Activated CD4-positive, alpha-beta memory T cell treated with anti-CD3 and anti-CD28 coated beads, Interleukin-2, amount 10 ng/mL, durations not matched to agents 7 days and 5 days (primary cell): ENCODE measurements around the gene CYP1B1. TPM values are rescaled to one million over a fixed set of nuclear protein-coding genes. Genes with fewer than 3 reads are reported as not detected.
"Not testable (repeated sequence)": the region's sequence is repeated elsewhere in the genome, so short reads cannot be mapped to it uniquely, and the experiment has no call there.

Experiments
- CTCF ChIA-PET: fragments of 350-600 bp; sonication (Branson Sonifier 250); formaldehyde crosslinking; loops from one replicate; lab custom pipeline; 2021; ENCODE audit warnings: antibody characterized with exemption, inconsistent platforms; lab: Charles Lee
- POLR2A ChIA-PET: fragments of 350-600 bp; sonication (Branson Sonifier 250); formaldehyde crosslinking; loops from one replicate; lab custom pipeline; 2021; ENCODE audit warnings: antibody characterized with exemption; lab: Charles Lee
- DNase-seq: peaks from one replicate; pipeline ENCODE4 v3.0.0-alpha.2; 2020
- H3K27ac Mint-ChIP-seq: one replicate; pipeline ENCODE4 v1.8.0; 2021; ENCODE audit warnings: mild to moderate bottlenecking, mixed read lengths
- H3K27me3 Mint-ChIP-seq: one replicate; pipeline ENCODE4 v1.8.0; 2021; ENCODE audit warnings: mixed read lengths
- H3K36me3 Mint-ChIP-seq: one replicate; pipeline ENCODE4 v1.8.0; 2021; ENCODE audit warnings: low read depth, mixed read lengths
- H3K4me1 Mint-ChIP-seq: one replicate; pipeline ENCODE4 v1.8.0; 2021; ENCODE audit warnings: mixed read lengths
- H3K4me3 Mint-ChIP-seq: one replicate; pipeline ENCODE4 v1.8.0; 2021; ENCODE audit warnings: mild to moderate bottlenecking, mixed read lengths
- H3K9me3 Mint-ChIP-seq: one replicate; pipeline ENCODE4 v1.8.0; 2021; ENCODE audit warnings: mixed read lengths
- total RNA-seq, 2 experiments: library from RNA; stranded (reverse); gene quantifications; one replicate each; pipeline ENCODE4 v1.2.3, GENCODE V29; 2021

The CYP1B1 gene
- total RNA-seq, result 10 to 100 TPM; 17.1 to 19.4 TPM

- POLR2A ChIA-PET, result interaction anchor here (0.6 to 2.1 kb wide), 10 partner anchors 20 to 879 kb away, joined by 3 to 14 read pairs (median 8); partner anchors contain the start of genes CEBPZOS and SRSF7
- DNase-seq, result no peak
- Mint-ChIP-seq H3K36me3 (peaks cover 22% of the 10 kb centered on the region), H3K9me3 (peaks cover 2% of the 10 kb centered on the region), H3K27me3 (peaks cover 54% of the 10 kb centered on the region), H3K27ac (peak within 1 kb of the TSS; percentile 79), H3K4me1 (peaks cover 48% of the 10 kb centered on the region), H3K4me3 (peak within 1 kb of the TSS; percentile 72)
- CTCF ChIA-PET, result interaction anchor here (0.5 to 2.3 kb wide), 17 partner anchors 10 to 432 kb away, joined by 3 to 17 read pairs (median 5); no protein-coding TSS in a partner anchor
Observed at GRCh38 chr2:38075507-38076151, at the start of gene CYP1B1. CYP1B1 (minus strand) TSS chr2:38076151; CDS start chr2:38075388, 763 bp downstream.

- H3K4me1 Mint-ChIP-seq, result no peaks in the 10 kb centered on the region
- no peak for DNase-seq
- CTCF ChIA-PET, result no interaction called here
Observed at GRCh38 chr2:38125007-38125406, 49.1 kb upstream of the CYP1B1 start.

DNA sequence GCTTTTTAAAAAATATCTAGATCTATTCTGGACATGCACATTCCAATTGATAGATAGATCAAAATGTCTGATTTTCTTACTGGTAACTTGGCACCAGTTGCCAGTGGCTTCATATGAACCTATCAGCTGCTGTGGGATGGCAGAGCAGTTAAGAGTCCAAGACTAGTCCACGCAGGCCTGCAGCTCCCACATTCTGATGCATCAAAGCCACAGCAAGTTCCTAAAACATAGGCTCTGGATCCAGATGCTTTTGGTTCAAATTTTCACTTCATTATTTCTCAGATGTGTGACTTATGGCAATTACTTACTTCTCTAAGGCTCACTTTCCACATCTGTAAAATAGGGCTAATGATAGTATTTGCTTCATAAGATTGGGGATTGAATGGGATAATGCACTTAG is 48.0 kb upstream of the CYP1B1 start:
- Mint-ChIP-seq H3K4me1 (no peaks in the 10 kb centered on the region), H3K36me3 (peaks cover 7% of the 10 kb centered on the region), H3K4me3 (no peak overlapping the region), H3K27me3 (peaks cover 10% of the 10 kb centered on the region), H3K9me3 (peaks cover 17% of the 10 kb centered on the region), H3K27ac (no peak overlapping the region)
- no peak for DNase-seq
- ChIA-PET POLR2A (no interaction called here), CTCF (no interaction called here)

More at GRCh38 chr2:38125007-38125406, 49.1 kb upstream of the CYP1B1 start:
- H3K36me3 Mint-ChIP-seq, result peaks cover 7% of the 10 kb centered on the region
- H3K9me3 Mint-ChIP-seq, result peaks cover 17% of the 10 kb centered on the region
- POLR2A ChIA-PET, result no interaction called here
- H3K27ac Mint-ChIP-seq, result no peak overlapping the region
- H3K27me3 Mint-ChIP-seq, result peaks cover 10% of the 10 kb centered on the region
- no peak overlapping the region for H3K4me3 Mint-ChIP-seq

GRCh38 chr2:38122344-38122743 is 46.4 kb upstream of the CYP1B1 start:
- Mint-ChIP-seq H3K36me3 (peaks cover 7% of the 10 kb centered on the region), H3K4me3 (no peak overlapping the region), H3K27me3 (peaks cover 10% of the 10 kb centered on the region), H3K4me1 (no peaks in the 10 kb centered on the region), H3K9me3 (peaks cover 14% of the 10 kb centered on the region), H3K27ac (no peak overlapping the region)
- ChIA-PET CTCF (interaction anchor here (0.9 to 1.4 kb wide), 3 partner anchors 46 to 152 kb away, joined by 3 to 4 read pairs (median 4); partner anchors contain the start of gene CYP1B1), POLR2A (interaction anchor here (1.1 kb wide), 1 partner anchor 167 kb away, joined by 3 read pairs; no protein-coding TSS in a partner anchor)
- no peak for DNase-seq

- no peak overlapping the region for H3K4me3 Mint-ChIP-seq
- no peak for DNase-seq
- H3K27me3 Mint-ChIP-seq, result peaks cover 10% of the 10 kb centered on the region
- peaks cover 1% of the 10 kb centered on the region for H3K36me3 Mint-ChIP-seq
- no peaks in the 10 kb centered on the region for H3K4me1 Mint-ChIP-seq
- H3K27ac Mint-ChIP-seq, result no peak overlapping the region
- H3K9me3 Mint-ChIP-seq, result peaks cover 7% of the 10 kb centered on the region
- ChIA-PET CTCF (interaction anchor here (1.4 kb wide), 2 partner anchors 45 to 153 kb away, joined by 4 read pairs; partner anchors contain the start of gene CYP1B1), POLR2A (no interaction called here)
Observed at GRCh38 chr2:38121481-38121880, 45.5 kb upstream of the CYP1B1 start.

GRCh38 chr2:38120829-38121228 is 44.9 kb upstream of the CYP1B1 start:
- no peaks in the 10 kb centered on the region for H3K36me3 Mint-ChIP-seq
- no peaks in the 10 kb centered on the region for H3K4me1 Mint-ChIP-seq
- no peak overlapping the region for H3K4me3 Mint-ChIP-seq
- H3K9me3 Mint-ChIP-seq, result peaks cover under 1% of the 10 kb centered on the region
- DNase-seq, result no peak
- no peak overlapping the region for H3K27ac Mint-ChIP-seq
- ChIA-PET CTCF (interaction anchor here (1.4 kb wide), 2 partner anchors 45 to 154 kb away, joined by 4 read pairs; partner anchors contain the start of gene CYP1B1), POLR2A (no interaction called here)
- peaks cover 10% of the 10 kb centered on the region for H3K27me3 Mint-ChIP-seq

GRCh38 chr2:38120264-38120592 is 44.3 kb upstream of the CYP1B1 start:
- no peak for DNase-seq
- Mint-ChIP-seq H3K4me1 (no peaks in the 10 kb centered on the region), H3K4me3 (no peak overlapping the region), H3K36me3 (no peaks in the 10 kb centered on the region), H3K27ac (no peak overlapping the region), H3K27me3 (peaks cover 10% of the 10 kb centered on the region), H3K9me3 (no peaks in the 10 kb centered on the region)
- CTCF ChIA-PET, result no interaction called here
- POLR2A ChIA-PET, result no interaction called here

- no peak overlapping the region for H3K27ac Mint-ChIP-seq
Observed at GRCh38 chr2:38116762-38117161, 40.8 kb upstream of the CYP1B1 start.

DNA sequence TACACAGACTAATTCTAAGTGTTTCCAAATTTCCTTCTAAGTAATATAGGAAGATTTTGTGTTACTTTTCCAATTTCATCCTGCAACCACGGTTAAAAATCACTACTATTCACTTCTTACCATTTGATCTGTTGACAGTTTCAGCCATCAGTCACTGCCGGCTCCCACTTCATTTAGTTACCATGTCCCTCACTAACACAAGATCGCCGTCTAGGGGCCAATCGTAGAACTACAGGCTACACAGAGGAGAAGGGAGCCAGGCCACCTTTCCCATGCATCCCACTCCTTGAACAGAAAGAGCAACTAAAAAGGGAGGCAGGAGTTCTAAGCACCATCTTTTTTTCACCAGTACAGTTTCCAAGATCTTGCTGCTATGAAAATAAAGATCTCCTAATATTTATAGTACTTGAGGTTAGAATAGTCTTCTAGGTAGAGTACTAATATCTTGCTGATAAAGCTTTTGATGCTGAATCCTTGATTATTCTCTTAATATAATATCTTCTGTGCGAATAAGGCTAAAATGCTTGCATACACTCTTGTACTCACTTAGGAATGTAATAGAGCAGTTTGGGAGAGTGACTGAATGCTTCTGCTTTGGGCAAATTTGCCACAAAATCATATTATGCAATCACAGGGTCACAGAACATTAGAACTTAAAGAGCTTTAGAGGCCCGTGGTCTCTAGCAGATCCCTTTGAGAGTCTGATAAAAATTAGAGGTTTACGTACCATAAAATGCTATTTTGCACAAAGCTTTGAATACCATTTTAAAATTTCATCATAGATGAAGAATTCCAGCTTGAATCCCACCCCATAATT is 39.5 kb upstream of the CYP1B1 start:
- CTCF ChIA-PET, result interaction anchor here (0.5 to 1.4 kb wide), 12 partner anchors 11 to 223 kb away, joined by 3 to 11 read pairs (median 3); partner anchors contain the start of gene CYP1B1
- Mint-ChIP-seq H3K4me1 (peaks cover 2% of the 10 kb centered on the region), H3K27me3 (peaks cover 30% of the 10 kb centered on the region), H3K36me3 (no peaks in the 10 kb centered on the region), H3K4me3 (no peak overlapping the region), H3K27ac (no peak overlapping the region), H3K9me3 (no peaks in the 10 kb centered on the region)
- POLR2A ChIA-PET, result no interaction called here
- peak; percentile 79 for DNase-seq

More at GRCh38 chr2:38116762-38117161, 40.8 kb upstream of the CYP1B1 start:
- ChIA-PET CTCF (interaction anchor here (0.7 kb wide), 1 partner anchor 14 kb away, joined by 3 read pairs; no protein-coding TSS in a partner anchor), POLR2A (no interaction called here)
- peaks cover 2% of the 10 kb centered on the region for H3K4me1 Mint-ChIP-seq
- H3K4me3 Mint-ChIP-seq, result no peak overlapping the region
- H3K9me3 Mint-ChIP-seq, result no peaks in the 10 kb centered on the region
- no peak for DNase-seq
- H3K36me3 Mint-ChIP-seq, result no peaks in the 10 kb centered on the region
- H3K27me3 Mint-ChIP-seq, result peaks cover 26% of the 10 kb centered on the region

GRCh38 chr2:38113981-38114708 is 38.2 kb upstream of the CYP1B1 start:
- no peak for DNase-seq
- no peak overlapping the region for H3K4me3 Mint-ChIP-seq
- peaks cover 26% of the 10 kb centered on the region for H3K27me3 Mint-ChIP-seq
- no peaks in the 10 kb centered on the region for H3K9me3 Mint-ChIP-seq
- peaks cover 2% of the 10 kb centered on the region for H3K4me1 Mint-ChIP-seq
- CTCF ChIA-PET, result interaction anchor here (0.8 to 2.0 kb wide), 3 partner anchors 37 to 936 kb away, joined by 3 to 14 read pairs (median 4); partner anchors contain the start of gene CYP1B1
- no peaks in the 10 kb centered on the region for H3K36me3 Mint-ChIP-seq
- POLR2A ChIA-PET, result interaction anchor here (1.2 to 2.0 kb wide), 2 partner anchors 18 to 38 kb away, joined by 3 to 6 read pairs; partner anchors contain the start of gene CYP1B1
- H3K27ac Mint-ChIP-seq, result no peak overlapping the region

DNA sequence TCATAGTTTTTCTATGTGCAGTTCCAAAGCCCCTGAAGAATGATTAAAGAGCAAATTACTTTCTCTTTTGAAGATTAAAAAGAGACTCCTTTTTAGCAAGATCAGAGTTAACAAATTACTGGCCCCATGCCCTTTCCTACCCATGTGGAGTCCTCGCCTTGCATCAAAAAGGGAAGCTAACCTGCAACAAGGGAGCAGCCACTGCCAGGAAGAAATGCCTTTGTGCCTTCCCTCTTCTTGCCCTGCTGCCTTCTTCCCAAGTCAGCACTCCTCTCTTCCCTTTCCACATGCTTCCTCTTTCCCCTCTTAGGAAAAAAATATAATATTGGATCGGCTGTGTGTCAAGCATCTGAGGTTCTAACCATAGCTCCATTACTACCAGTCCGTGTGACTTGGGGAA is 37.1 kb upstream of the CYP1B1 start:
- Mint-ChIP-seq H3K27me3 (peaks cover 29% of the 10 kb centered on the region), H3K27ac (no peak overlapping the region), H3K4me3 (no peak overlapping the region), H3K9me3 (no peaks in the 10 kb centered on the region), H3K36me3 (no peaks in the 10 kb centered on the region), H3K4me1 (peaks cover 6% of the 10 kb centered on the region)
- ChIA-PET POLR2A (interaction anchor here (1.2 to 2.0 kb wide), 2 partner anchors 17 to 37 kb away, joined by 3 to 6 read pairs; partner anchors contain the start of gene CYP1B1), CTCF (interaction anchor here (0.8 to 2.0 kb wide), 3 partner anchors 36 to 935 kb away, joined by 3 to 14 read pairs (median 4); partner anchors contain the start of gene CYP1B1)
- no peak for DNase-seq

- H3K4me1 Mint-ChIP-seq, result peaks cover 19% of the 10 kb centered on the region
- H3K9me3 Mint-ChIP-seq, H3K36me3 Mint-ChIP-seq, H3K27ac Mint-ChIP-seq, POLR2A ChIA-PET, H3K4me3 Mint-ChIP-seq, CTCF ChIA-PET, DNase-seq: not testable (repeated sequence)
- peaks cover 29% of the 10 kb centered on the region for H3K27me3 Mint-ChIP-seq
Observed at GRCh38 chr2:38111350-38111749, 35.4 kb upstream of the CYP1B1 start.
